ENCODE results near the gene BTBD6.

Gene BTBD6

DNA sequence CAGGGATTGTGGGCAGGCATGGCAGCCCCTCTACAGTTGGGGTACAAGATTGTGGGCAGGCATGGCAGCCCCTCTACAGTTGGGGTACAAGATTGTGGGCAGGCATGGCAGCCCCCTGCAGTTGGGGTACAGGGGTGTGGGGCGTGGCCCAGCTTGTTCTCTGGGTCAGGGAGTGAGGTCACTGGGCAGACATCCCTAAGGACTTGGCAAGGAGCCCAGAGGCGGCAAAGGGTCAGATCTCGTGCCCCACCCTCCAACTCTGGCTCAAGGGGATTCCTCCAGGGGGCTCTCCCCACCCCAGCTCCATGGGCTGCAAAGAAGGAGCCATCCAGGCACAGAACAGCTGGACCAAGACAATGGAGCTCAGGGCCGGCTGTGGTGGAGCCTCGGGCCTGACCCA lies 41.5 kb upstream of the BTBD6 start:
- H3K4me3 ChIP-seq (ENCODE audit: low read length), result no peak overlapping the region
- TF ChIP-seq, protein P1, sequence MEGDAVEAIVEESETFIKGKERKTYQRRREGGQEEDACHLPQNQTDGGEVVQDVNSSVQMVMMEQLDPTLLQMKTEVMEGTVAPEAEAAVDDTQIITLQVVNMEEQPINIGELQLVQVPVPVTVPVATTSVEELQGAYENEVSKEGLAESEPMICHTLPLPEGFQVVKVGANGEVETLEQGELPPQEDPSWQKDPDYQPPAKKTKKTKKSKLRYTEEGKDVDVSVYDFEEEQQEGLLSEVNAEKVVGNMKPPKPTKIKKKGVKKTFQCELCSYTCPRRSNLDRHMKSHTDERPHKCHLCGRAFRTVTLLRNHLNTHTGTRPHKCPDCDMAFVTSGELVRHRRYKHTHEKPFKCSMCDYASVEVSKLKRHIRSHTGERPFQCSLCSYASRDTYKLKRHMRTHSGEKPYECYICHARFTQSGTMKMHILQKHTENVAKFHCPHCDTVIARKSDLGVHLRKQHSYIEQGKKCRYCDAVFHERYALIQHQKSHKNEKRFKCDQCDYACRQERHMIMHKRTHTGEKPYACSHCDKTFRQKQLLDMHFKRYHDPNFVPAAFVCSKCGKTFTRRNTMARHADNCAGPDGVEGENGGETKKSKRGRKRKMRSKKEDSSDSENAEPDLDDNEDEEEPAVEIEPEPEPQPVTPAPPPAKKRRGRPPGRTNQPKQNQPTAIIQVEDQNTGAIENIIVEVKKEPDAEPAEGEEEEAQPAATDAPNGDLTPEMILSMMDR (conservative IDR thresholded peaks at IDR 0.05; ENCODE audit: low read depth, low read length), result no peak
- no peak for DNase-seq (ENCODE audit: low read depth)

DNA sequence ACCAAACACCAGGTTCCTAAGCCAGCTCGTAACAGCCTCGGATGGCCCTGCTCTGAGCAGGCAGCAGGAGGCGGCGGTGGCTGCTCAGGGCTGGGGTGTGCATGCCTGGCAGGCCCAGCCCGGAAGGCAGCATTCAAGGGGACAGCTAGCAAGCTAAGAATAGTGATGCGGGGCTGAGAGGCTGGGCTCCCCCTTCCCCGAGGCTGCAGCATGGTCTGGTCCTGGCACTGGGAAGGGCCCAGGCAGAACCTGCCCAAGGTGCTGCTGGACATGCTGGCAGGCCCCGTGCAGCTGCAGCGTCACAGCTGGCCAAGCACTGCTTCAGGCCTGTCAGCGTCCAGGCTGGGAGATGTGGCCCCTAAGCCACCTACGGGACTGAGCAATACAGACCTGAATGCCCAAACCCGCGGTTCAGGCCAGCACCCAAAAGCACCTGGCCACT lies 40.9 kb upstream of the BTBD6 start:
- no peak overlapping the region for H3K4me3 ChIP-seq (ENCODE audit: low read length)
- TF ChIP-seq, protein P1 (conservative IDR thresholded peaks at IDR 0.05; ENCODE audit: low read depth, low read length), result peak; percentile 14
- no peak for DNase-seq (ENCODE audit: low read depth)

DNA sequence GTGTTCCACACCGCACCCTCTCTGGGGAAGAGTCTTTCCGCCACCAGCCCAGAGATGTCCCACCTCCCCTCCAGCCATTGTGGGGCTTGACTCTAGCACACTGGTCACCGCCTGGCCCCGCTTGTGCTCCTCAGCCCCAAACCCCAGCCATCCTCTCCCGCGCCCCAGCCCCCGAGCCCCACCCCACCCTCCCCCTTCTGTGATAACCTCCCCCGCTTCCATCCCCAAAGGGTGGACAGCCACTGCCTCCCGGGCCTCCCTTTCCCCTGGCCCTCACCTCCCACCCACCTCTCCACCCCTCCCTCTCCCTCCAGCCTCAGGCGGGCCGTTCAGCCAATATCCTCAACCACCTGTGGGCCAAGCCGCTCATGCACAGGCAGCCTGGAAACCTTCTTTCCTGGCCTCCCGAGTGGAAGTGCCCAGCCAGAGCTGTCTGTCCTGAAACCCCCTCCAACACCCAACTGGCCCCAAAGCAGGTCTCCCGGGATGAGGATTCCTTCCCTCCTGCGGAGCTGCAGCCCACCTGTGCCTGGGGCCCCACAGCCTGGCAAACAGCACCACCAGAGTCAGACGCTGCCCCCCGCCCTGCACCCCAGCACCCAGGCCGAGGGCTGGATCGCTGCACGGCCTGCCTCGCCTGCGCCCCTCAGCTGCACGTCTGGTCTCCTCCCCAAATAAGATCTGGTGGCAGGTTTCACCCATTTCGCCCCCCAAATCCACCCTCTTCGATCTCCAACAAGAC lies 40.2 kb upstream of the BTBD6 start:
- TF ChIP-seq, protein P1 (conservative IDR thresholded peaks at IDR 0.05; ENCODE audit: low read depth, low read length), result no peak
- DNase-seq (ENCODE audit: low read depth), result no peak
- no peak overlapping the region for H3K4me3 ChIP-seq (ENCODE audit: low read length)

- TF ChIP-seq, protein P1 (conservative IDR thresholded peaks at IDR 0.05; ENCODE audit: low read depth, low read length), result no peak
- DNase-seq (ENCODE audit: low read depth), result no peak
- no peak overlapping the region for H3K4me3 ChIP-seq (ENCODE audit: low read length)
These were observed 39.6 kb upstream of the BTBD6 start for GRCh38 chr14:105208738-105209075.

GRCh38 chr14:105209091-105209490 lies 39.2 kb upstream of the BTBD6 start:
- no peak for DNase-seq (ENCODE audit: low read depth)
- TF ChIP-seq, protein P1 (conservative IDR thresholded peaks at IDR 0.05; ENCODE audit: low read depth, low read length), result no peak
- no peak overlapping the region for H3K4me3 ChIP-seq (ENCODE audit: low read length)

DNA sequence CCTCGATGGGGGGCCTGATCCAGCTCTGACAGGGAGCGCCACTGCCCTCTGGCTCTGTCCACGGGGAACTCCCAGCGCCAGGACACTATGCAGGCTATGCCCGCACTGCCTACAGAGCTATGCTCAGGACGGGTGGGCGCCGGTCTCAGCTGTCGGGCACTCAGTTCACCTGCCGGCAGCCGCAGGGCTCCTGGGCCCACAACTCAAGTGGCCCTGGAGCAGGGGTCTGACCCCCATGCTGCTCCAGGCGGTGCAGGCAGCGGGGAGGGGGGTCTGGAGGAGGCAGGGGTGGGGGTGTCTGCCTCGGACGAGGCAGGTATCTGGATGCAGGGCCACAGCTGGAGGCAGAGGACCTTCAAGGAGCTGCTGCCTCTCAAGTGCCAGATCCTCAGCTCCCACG lies 38.7 kb upstream of the BTBD6 start:
- no peak for DNase-seq (ENCODE audit: low read depth)
- TF ChIP-seq, protein P1 (conservative IDR thresholded peaks at IDR 0.05; ENCODE audit: low read depth, low read length), result no peak
- H3K4me3 ChIP-seq (ENCODE audit: low read length), result no peak overlapping the region

GRCh38 chr14:105210266-105211025 lies 37.9 kb upstream of the BTBD6 start:
- DNase-seq (ENCODE audit: low read depth), result no peak
- TF ChIP-seq, protein P1 (conservative IDR thresholded peaks at IDR 0.05; ENCODE audit: low read depth, low read length), result no peak
- H3K4me3 ChIP-seq (ENCODE audit: low read length), result no peak overlapping the region

Measured in retinal pigment epithelial cell (primary cell).